H1 (cell line): Measurements from ENCODE around the gene NAT9. TPM values are rescaled to one million over a fixed set of nuclear protein-coding genes. Genes with fewer than 3 reads are reported as not detected.

Experiments
- CTCF ChIA-PET: fragments of 300-600 bp; sonication (Branson Sonifier 250); formaldehyde crosslinking; loops from one replicate; lab custom pipeline; 2021; ENCODE audit not compliant: partially characterized antibody; lab: Charles Lee
- POLR2A ChIA-PET: fragments of 300-600 bp; sonication (Branson Sonifier 250); formaldehyde crosslinking; loops from one replicate; lab custom pipeline; 2021; ENCODE audit warnings: inconsistent platforms; ENCODE audit not compliant: partially characterized antibody; lab: Charles Lee
- DNase-seq, 2 experiments: peaks; one replicate each; pipeline versions ENCODE4 v3.0.0 to v3.0.0-alpha.2; 2010 to 2022; ENCODE audit warnings: low spot score in 2 of 2, low read depth in 1 of 2, mixed read lengths in 1 of 2
- FAIRE-seq: peaks from 2 replicates; lab custom pipeline; 2011; peaks lifted over from hg19 to GRCh38; lab: Jason Lieb, UNC
- H2AFZ ChIP-seq: 2 replicates; pipeline ENCODE4 v1.8.1; 2012; ENCODE audit warnings: low read length, inconsistent platforms
- H2AK5ac ChIP-seq: 2 replicates; pipeline ENCODE4 v1.6.1; 2013; ENCODE audit warnings: low read depth, low read length
- H2BK120ac ChIP-seq: replicated peaks from 2 replicates; pipeline ENCODE3; 2013; ENCODE audit warnings: low read depth, low read length, inconsistent platforms
- H2BK12ac ChIP-seq: 2 replicates; pipeline ENCODE4 v1.6.1; 2013; ENCODE audit warnings: low read depth, low read length
- H2BK15ac ChIP-seq: 2 replicates; pipeline ENCODE4 v1.6.1; 2013; ENCODE audit warnings: low read length
- H2BK20ac ChIP-seq: 2 replicates; pipeline ENCODE4 v1.6.1; 2013; ENCODE audit warnings: low read length
- H2BK5ac ChIP-seq: 2 replicates; pipeline ENCODE4 v1.6.1; 2013; ENCODE audit warnings: low read depth, low read length
- H3K14ac ChIP-seq: 2 replicates; pipeline ENCODE4 v1.6.1; 2013; ENCODE audit warnings: inconsistent platforms; ENCODE audit not compliant: insufficient read length
- H3K18ac ChIP-seq: 2 replicates; pipeline ENCODE4 v1.6.1; 2013; ENCODE audit warnings: low read length; ENCODE audit errors: extremely low read depth
- H3K23ac ChIP-seq: 2 replicates; pipeline ENCODE4 v1.6.1; 2013; ENCODE audit warnings: inconsistent platforms; ENCODE audit not compliant: insufficient read length
- H3K23me2 ChIP-seq: 2 replicates; pipeline ENCODE4 v1.6.1; 2013; ENCODE audit warnings: low read depth, low read length
- H3K27ac ChIP-seq: 2 replicates; pipeline ENCODE4 v1.6.1; 2011; ENCODE audit warnings: low read depth, low read length, inconsistent platforms
- H3K27me3 ChIP-seq, 4 experiments: replicated peaks in 1 of 4; 1 replicate in 1 of 4; 2 replicates in 3 of 4; pipeline versions ENCODE4 v1.6.1 to v1.8.1; 2011 to 2013; ENCODE audit warnings: low read length in 3 of 4, mild to moderate bottlenecking in 3 of 4, inconsistent platforms in 2 of 4, mixed read lengths in 2 of 4, moderate library complexity in 1 of 4; ENCODE audit not compliant: control insufficient read depth in 3 of 4, insufficient read depth in 3 of 4; ENCODE audit errors: extremely low read depth in 1 of 4
- H3K36me3 ChIP-seq, 4 experiments: 2 replicates each; pipeline versions ENCODE4 v1.6.1 to v1.8.1; 2011 to 2013; ENCODE audit warnings: mild to moderate bottlenecking in 4 of 4, low read length in 3 of 4, moderate library complexity in 2 of 4, control low read depth in 1 of 4, inconsistent platforms in 1 of 4; ENCODE audit not compliant: insufficient read depth in 4 of 4, control insufficient read depth in 2 of 4
- H3K4ac ChIP-seq: replicated peaks from 2 replicates; pipeline ENCODE3; 2013; ENCODE audit warnings: low read length, low read depth, mixed read lengths, inconsistent platforms; ENCODE audit not compliant: insufficient read length
- H3K4me1 ChIP-seq, 4 experiments: replicated peaks in 1 of 4; 1 replicate in 1 of 4; 2 replicates in 3 of 4; pipeline versions ENCODE4 v1.6.1 to v1.8.1; 2011 to 2013; ENCODE audit warnings: low read length in 3 of 4, inconsistent platforms in 2 of 4, mixed read lengths in 1 of 4; ENCODE audit not compliant: insufficient read depth in 4 of 4, control insufficient read depth in 3 of 4
- H3K4me2 ChIP-seq, 2 experiments: 2 replicates each; pipeline versions ENCODE4 v1.6.1 to v1.8.1; 2011 to 2013; ENCODE audit warnings: low read depth in 2 of 2, low read length in 2 of 2, control low read depth in 1 of 2, inconsistent platforms in 1 of 2, mild to moderate bottlenecking in 1 of 2; ENCODE audit not compliant: insufficient read depth in 1 of 2
- H3K4me3 ChIP-seq, 4 experiments: fragments of 200-600, 300-600 bp in 1 of 4; sonication (generic), shearing (Covaris generic), sonication (Bioruptor Twin) in 1 of 4; 2 replicates each; pipeline versions ENCODE4 v1.5.1 to v1.8.1; 2011 to 2016; ENCODE audit warnings: low read length in 4 of 4, low read depth in 3 of 4, control low read depth in 2 of 4, inconsistent platforms in 2 of 4, mild to moderate bottlenecking in 2 of 4, mixed read lengths in 1 of 4, moderate library complexity in 1 of 4; ENCODE audit not compliant: insufficient read depth in 2 of 4; ENCODE audit errors: extremely low read depth in 1 of 4
- H3K56ac ChIP-seq: replicated peaks from 2 replicates; pipeline ENCODE3; 2013; ENCODE audit warnings: low read depth, mild to moderate bottlenecking, mixed read lengths, low read length, inconsistent platforms; ENCODE audit not compliant: insufficient read length
- H3K79me1 ChIP-seq: 2 replicates; pipeline ENCODE4 v1.6.1; 2013; ENCODE audit warnings: low read depth, low read length, control low read depth
- H3K79me2 ChIP-seq, 2 experiments: 2 replicates each; pipeline versions ENCODE4 v1.6.1 to v1.8.1; 2012 to 2013; ENCODE audit warnings: low read length in 2 of 2, mild to moderate bottlenecking in 2 of 2, inconsistent platforms in 1 of 2; ENCODE audit not compliant: insufficient read depth in 2 of 2, control insufficient read depth in 1 of 2
- H3K9ac ChIP-seq, 4 experiments: replicated peaks in 1 of 4; 1 replicate in 1 of 4; 2 replicates in 3 of 4; pipeline versions ENCODE4 v1.6.1 to v1.8.1; 2011 to 2013; ENCODE audit warnings: low read depth in 3 of 4, low read length in 3 of 4, control low read depth in 2 of 4, mild to moderate bottlenecking in 2 of 4, moderate library complexity in 2 of 4, inconsistent platforms in 1 of 4; ENCODE audit errors: extremely low read depth in 1 of 4
- H3K9me3 ChIP-seq, 2 experiments: 2 replicates each; pipeline versions ENCODE4 v1.6.1 to v1.8.1; 2012 to 2013; ENCODE audit warnings: mild to moderate bottlenecking in 2 of 2, moderate library complexity in 2 of 2, control low read depth in 1 of 2, inconsistent platforms in 1 of 2, low read depth in 1 of 2, low read length in 1 of 2, mixed read lengths in 1 of 2; ENCODE audit not compliant: insufficient read depth in 2 of 2
- H4K20me1 ChIP-seq, 2 experiments: replicated peaks in 1 of 2; 2 replicates each; pipeline versions ENCODE3 to v1.8.1; 2011 to 2013; ENCODE audit warnings: inconsistent platforms in 2 of 2, low read length in 2 of 2, mild to moderate bottlenecking in 1 of 2; ENCODE audit not compliant: insufficient read depth in 2 of 2, control insufficient read depth in 1 of 2
- H4K5ac ChIP-seq: 2 replicates; pipeline ENCODE4 v1.6.1; 2013; ENCODE audit warnings: low read length, low read depth, mixed read lengths, inconsistent platforms; ENCODE audit not compliant: insufficient read length
- H4K8ac ChIP-seq: 2 replicates; pipeline ENCODE4 v1.8.0; 2013; ENCODE audit warnings: mild to moderate bottlenecking, moderate library complexity, low read length, inconsistent platforms; ENCODE audit not compliant: insufficient read depth; ENCODE audit errors: extremely low read depth
- H4K91ac ChIP-seq: replicated peaks from 2 replicates; pipeline ENCODE3; 2013; ENCODE audit warnings: low read length, mixed read lengths, inconsistent platforms; ENCODE audit not compliant: insufficient read length
- ATF2 ChIP-seq: IDR thresholded peaks from 2 replicates; pipeline ENCODE4 v1.6.1; 2012; ENCODE audit warnings: low read length, inconsistent platforms
- FOSL1 ChIP-seq: IDR thresholded peaks from 2 replicates; pipeline ENCODE4 v1.6.1; 2011; ENCODE audit warnings: mild to moderate bottlenecking, low read depth, low read length, moderate library complexity; ENCODE audit not compliant: insufficient read depth
- RBBP5 ChIP-seq: IDR thresholded peaks from 2 replicates; pipeline ENCODE4 v1.7.1; 2012; ENCODE audit warnings: low read depth, mild to moderate bottlenecking, inconsistent platforms, low read length, moderate library complexity, borderline replicate concordance
- SIX5 ChIP-seq: IDR thresholded peaks from 2 replicates; pipeline ENCODE4 v1.6.1; 2011; ENCODE audit warnings: mild to moderate bottlenecking, low read depth, low read length
- SP2 ChIP-seq: IDR thresholded peaks from 2 replicates; pipeline ENCODE4 v1.6.1; 2012; ENCODE audit warnings: mild to moderate bottlenecking, low read length, inconsistent platforms
- SUZ12 ChIP-seq: fragments of 200-600 bp; sonication (generic); IDR thresholded peaks from 2 replicates; pipeline ENCODE4 v1.6.1; 2012; ENCODE audit warnings: mild to moderate bottlenecking, inconsistent platforms, low read length, moderate library complexity, mixed read lengths
- TAF7 ChIP-seq: optimal IDR thresholded peaks from 2 replicates; pipeline ENCODE3; 2011; ENCODE audit warnings: low read depth, mild to moderate bottlenecking, inconsistent platforms, low read length, moderate library complexity, borderline replicate concordance
- WGBS, 2 experiments: shearing (Covaris generic) in 1 of 2; methylation state at CpG; one replicate each; pipeline versions ENCODE4 v1.1.6 to v1.1.7; 2013 to 2015; ENCODE audit warnings: low lambda C conversion rate in 2 of 2, mixed read lengths in 2 of 2, inconsistent platforms in 1 of 2, low coverage in 1 of 2, missing lambda C conversion rate in 1 of 2; ENCODE audit not compliant: insufficient replicate concordance in 2 of 2, insufficient coverage in 1 of 2, insufficient read length in 1 of 2; ENCODE audit errors: extremely low coverage in 1 of 2, missing lambda C conversion rate in 1 of 2; 5-methylcytosine and 5-hydroxymethylcytosine counted together
- polyA plus RNA-seq, 7 experiments: library from polyadenylated mRNA; depleted of rRNA in 3 of 7; stranded (reverse) in 5 of 7; unstranded in 2 of 7; fragments of >200 nt in 5 of 7; fragments of 200-250 nt in 2 of 7; gene quantifications; 1 replicate in 5 of 7; 2 replicates in 1 of 7; 4 replicates in 1 of 7; pipeline versions ENCODE4 v1.2.1 to v1.2.3, GENCODE V29; 2011 to 2013; ENCODE audit warnings: missing spikeins in 2 of 7, mixed read lengths in 2 of 7
- total RNA-seq: library from RNA; stranded (reverse); fragmentation: NEBNext Ultra II Directional; extraction: Animal tissue kit (Norgen Biotek cat#: 25700); gene quantifications from 2 replicates; pipeline ENCODE4 v1.2.1, GENCODE V29; 2021

The NAT9 gene
- total and polyA plus RNA-seq, 2 of the 8 experiments (the other 6 are each of a cell fraction or from before 2014, with no cell fraction given), result 32.3 to 42.7 TPM

DNA sequence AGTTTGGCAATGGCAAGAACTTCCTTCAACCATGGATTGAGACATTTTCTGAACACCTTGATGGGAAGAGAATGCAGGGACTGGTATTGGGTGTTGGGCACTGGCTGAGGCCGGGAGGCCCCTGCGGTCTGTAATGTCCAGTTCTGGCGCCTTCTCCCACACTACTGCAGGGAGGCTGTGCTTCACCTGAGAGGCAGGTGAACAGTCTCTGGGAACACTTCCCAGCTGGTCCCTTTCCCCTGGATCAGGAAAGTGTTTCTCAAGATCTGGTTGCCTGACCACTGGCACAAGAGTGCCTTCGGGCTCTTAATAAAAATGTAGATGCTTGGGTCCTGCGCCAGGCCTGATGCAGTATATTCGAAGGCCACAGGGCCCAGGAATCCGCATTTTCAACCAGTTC lies 28.5 kb upstream of the NAT9 start:
- H3K36me3 ChIP-seq, result no peaks in the 10 kb centered on the region; a peak in 3 of 8 replicates
- H2BK20ac ChIP-seq, result no peak overlapping the region
- H4K20me1 ChIP-seq, result peaks cover 5 to 25% of the 10 kb centered on the region in 2 experiments
- no peak overlapping the region for H2AFZ ChIP-seq
- no peaks in the 10 kb centered on the region; the same call in 1 of the 2 replicates for H3K79me1 ChIP-seq
- FAIRE-seq, result no peak
- H3K56ac ChIP-seq, result no peak overlapping the region
- CTCF ChIA-PET, result interaction anchor here (2.2 to 99.6 kb wide), 3 partner anchors 14 to 59 kb away, joined by 7 to 2981 read pairs (median 2981); partner anchors contain the start of genes FDXR, GRIN2C and NAT9
- H3K23me2 ChIP-seq, result no peaks in the 10 kb centered on the region
- no peak overlapping the region for H3K23ac ChIP-seq
- H2BK5ac ChIP-seq, result no peak overlapping the region
- H3K9ac ChIP-seq, result no peak overlapping the region
- no peaks in the 10 kb centered on the region for H3K9me3 ChIP-seq
- no peak overlapping the region for H3K4ac ChIP-seq
- no peak overlapping the region for H3K18ac ChIP-seq
- H2BK12ac ChIP-seq, result no peak overlapping the region
- TF ChIP-seq SP2 (no peak), ATF2 (no peak), RBBP5 (no peak), TAF7 (no peak), SUZ12 (no peak), SIX5 (no peak), FOSL1 (no peak)
- no peak overlapping the region for H2AK5ac ChIP-seq
- H4K91ac ChIP-seq, result no peak overlapping the region
- H2BK120ac ChIP-seq, result no peak overlapping the region
- no peak overlapping the region for H3K27ac ChIP-seq
- H3K27me3 ChIP-seq, result no peaks in the 10 kb centered on the region; a peak in 1 of 7 replicates
- DNase-seq, result no peak
- no peak overlapping the region for H3K4me3 ChIP-seq
- H3K4me2 ChIP-seq, result no peak overlapping the region
- H4K5ac ChIP-seq, result no peak overlapping the region
- no peaks in the 10 kb centered on the region; a peak in 1 of 7 replicates for H3K4me1 ChIP-seq
- POLR2A ChIA-PET, result interaction anchor here (1.1 kb wide), 1 partner anchor 31 kb away, joined by 3 read pairs; no protein-coding TSS in a partner anchor
- H3K79me2 ChIP-seq, result no peaks in the 10 kb centered on the region
- no peak overlapping the region for H2BK15ac ChIP-seq
- WGBS, 2 experiments, result 90% methylated on average over 7 of the region's 7 CpGs; no CpG with 5 or more reads in 1 of the 2 experiments
- H4K8ac ChIP-seq, result no peak overlapping the region
- H3K14ac ChIP-seq, result no peak overlapping the region
